ENCODE results near the gene BLMH.

The BLMH gene

DNA sequence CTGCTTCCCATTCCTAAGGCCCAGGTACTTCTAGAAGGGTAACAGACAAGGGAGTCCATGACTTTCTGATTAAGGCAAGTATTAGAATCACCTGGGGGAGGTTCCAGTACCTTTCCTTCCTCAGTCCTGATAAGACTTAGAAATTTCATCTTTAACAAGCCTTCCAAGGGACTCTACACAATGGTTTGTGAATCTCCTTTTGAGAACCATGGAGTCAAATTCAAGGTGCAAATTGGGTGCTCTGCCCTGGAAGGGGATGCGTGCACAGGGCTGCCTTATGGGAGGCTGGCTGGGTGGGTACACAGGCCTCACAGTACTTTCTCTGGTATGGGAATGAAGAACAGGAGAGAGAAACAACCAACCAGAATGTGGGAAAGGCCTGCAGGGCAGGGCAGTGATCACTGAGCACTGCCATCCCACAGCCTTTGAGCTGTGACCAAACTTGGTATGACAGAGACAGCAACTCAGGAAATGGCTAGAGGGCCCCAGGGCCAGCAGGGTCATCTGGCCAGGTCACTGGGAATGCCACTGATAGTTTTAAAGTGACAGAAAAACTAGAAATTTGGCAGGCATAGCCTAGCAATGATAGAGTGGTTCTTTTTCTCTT lies 45.8 kb upstream of the BLMH start:
- Histone ChIP-seq H3K4me1 (ENCODE audit: insufficient read depth, low read length, poor library complexity, severe bottlenecking) (peaks cover 4% of the 10 kb centered on the region), H3K79me2 (ENCODE audit: insufficient read depth, low read length) (no peaks in the 10 kb centered on the region), H3K9me2 (replicated peaks; ENCODE audit: low read depth, low read length) (no peaks in the 10 kb centered on the region), H3F3A (ENCODE audit: low read depth) (0 out of 2 replicates have a peak, but pooled peaks cover 3% of the 10 kb centered on the region), H3K27me3 (ENCODE audit: insufficient read depth, low read length, poor library complexity, severe bottlenecking) (no peaks in the 10 kb centered on the region), H3K9me3 (ENCODE audit: insufficient read depth, low read depth, low read length) (no peaks in the 10 kb centered on the region), H3K36me3 (ENCODE audit: insufficient read depth, low read length) (no peaks in the 10 kb centered on the region), H3K4me3 (ENCODE audit: low read length, poor library complexity, severe bottlenecking) (no peak overlapping the region), H4K20me1 (ENCODE audit: insufficient read depth, low read length, poor library complexity, severe bottlenecking) (no peaks in the 10 kb centered on the region), H3K4me2 (ENCODE audit: low read depth, low read length, poor library complexity, severe bottlenecking) (no peak overlapping the region), H2AFZ (ENCODE audit: low read length) (no peak overlapping the region), H3K9ac (ENCODE audit: low read depth, low read length, poor library complexity, severe bottlenecking) (no peak overlapping the region)
- TF ChIP-seq EZH2phosphoT487 (IDR thresholded peaks at IDR 0.05; ENCODE audit: borderline replicate concordance) = no peak
- TF ChIP-seq, protein P1, sequence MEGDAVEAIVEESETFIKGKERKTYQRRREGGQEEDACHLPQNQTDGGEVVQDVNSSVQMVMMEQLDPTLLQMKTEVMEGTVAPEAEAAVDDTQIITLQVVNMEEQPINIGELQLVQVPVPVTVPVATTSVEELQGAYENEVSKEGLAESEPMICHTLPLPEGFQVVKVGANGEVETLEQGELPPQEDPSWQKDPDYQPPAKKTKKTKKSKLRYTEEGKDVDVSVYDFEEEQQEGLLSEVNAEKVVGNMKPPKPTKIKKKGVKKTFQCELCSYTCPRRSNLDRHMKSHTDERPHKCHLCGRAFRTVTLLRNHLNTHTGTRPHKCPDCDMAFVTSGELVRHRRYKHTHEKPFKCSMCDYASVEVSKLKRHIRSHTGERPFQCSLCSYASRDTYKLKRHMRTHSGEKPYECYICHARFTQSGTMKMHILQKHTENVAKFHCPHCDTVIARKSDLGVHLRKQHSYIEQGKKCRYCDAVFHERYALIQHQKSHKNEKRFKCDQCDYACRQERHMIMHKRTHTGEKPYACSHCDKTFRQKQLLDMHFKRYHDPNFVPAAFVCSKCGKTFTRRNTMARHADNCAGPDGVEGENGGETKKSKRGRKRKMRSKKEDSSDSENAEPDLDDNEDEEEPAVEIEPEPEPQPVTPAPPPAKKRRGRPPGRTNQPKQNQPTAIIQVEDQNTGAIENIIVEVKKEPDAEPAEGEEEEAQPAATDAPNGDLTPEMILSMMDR (conservative IDR thresholded peaks at IDR 0.05; ENCODE audit: low read length) = no peak

DNA sequence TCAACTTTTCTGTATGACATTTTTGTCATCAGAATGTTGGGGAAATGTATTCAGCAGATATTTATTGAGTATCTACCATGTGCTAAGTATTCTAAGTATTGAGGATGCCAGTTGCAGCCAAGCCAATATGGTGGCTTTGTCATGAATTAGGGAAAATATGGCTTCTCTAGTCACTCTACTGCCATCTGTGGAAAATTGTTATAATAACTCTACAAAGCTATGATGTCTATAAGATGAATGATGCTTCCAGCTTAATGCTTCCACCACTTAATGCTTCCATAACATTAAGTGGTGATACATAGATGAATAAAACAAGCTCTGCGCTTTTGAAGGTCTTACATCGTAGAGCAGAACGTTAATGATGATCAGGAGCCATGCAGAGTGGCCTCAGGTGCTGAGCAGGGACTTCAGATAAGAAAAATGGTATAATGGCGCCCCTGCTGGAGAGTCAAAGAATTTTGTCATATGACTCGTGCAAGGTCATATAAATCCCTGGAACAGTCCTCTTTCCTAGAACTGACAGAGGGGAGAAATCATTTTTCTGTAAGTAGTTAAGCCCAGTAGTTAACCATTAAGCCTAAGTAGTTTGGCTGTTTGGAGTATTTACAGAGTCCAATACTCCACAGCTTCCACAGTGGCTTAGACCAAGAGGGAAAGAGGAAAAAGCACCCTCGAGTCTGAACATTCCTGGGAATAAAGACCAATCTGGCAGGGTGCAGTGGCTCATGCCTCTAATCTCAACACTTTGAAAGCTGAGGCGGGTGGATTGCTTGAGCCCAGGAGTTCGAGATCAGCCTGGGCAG lies 44.8 kb upstream of the BLMH start:
- TF ChIP-seq, protein P1 (conservative IDR thresholded peaks at IDR 0.05; ENCODE audit: low read length) = peak; percentile 99
- TF ChIP-seq EZH2phosphoT487 (IDR thresholded peaks at IDR 0.05; ENCODE audit: borderline replicate concordance) = no peak
- Histone ChIP-seq H2AFZ (ENCODE audit: low read length) (0 out of 2 replicates have a peak overlapping the region, but pooled peaks have one; percentile 68), H3K4me3 (ENCODE audit: low read length, poor library complexity, severe bottlenecking) (no peak overlapping the region)

DNA sequence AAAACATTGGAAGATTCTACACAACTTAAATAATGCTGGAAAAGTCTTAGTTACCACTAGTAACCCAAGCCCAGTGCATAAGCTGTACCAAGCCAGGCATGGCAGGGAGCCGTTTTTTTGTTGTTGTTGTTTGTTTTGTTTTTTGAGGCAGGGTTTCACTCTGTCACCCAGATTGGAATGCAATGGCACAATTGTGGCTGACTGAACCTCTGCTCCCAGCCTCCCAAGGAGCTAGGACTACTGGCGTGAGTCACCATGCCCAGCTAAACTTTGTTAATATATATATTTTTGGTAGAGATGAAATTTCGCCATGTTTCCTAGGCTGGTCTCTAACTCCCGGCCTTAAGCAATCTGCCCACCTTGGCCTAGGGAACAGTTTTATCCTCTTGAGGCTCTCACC lies 42.7 kb upstream of the BLMH start:
- TF ChIP-seq, protein P1 (conservative IDR thresholded peaks at IDR 0.05; ENCODE audit: low read length) = no peak
- no peak for TF ChIP-seq EZH2phosphoT487 (IDR thresholded peaks at IDR 0.05; ENCODE audit: borderline replicate concordance)
- Histone ChIP-seq H3K4me1 (ENCODE audit: insufficient read depth, low read length, poor library complexity, severe bottlenecking) (peaks cover 24% of the 10 kb centered on the region), H3K4me3 (ENCODE audit: low read length, poor library complexity, severe bottlenecking) (no peak overlapping the region), H3K4me2 (ENCODE audit: low read depth, low read length, poor library complexity, severe bottlenecking) (no peak overlapping the region), H3K9me3 (ENCODE audit: insufficient read depth, low read depth, low read length) (no peaks in the 10 kb centered on the region), H3F3A (ENCODE audit: low read depth) (peaks cover 6% of the 10 kb centered on the region; the same call in 1 of the 2 replicates), H2AFZ (ENCODE audit: low read length) (no peak overlapping the region), H3K9ac (ENCODE audit: low read depth, low read length, poor library complexity, severe bottlenecking) (no peak overlapping the region), H3K79me2 (ENCODE audit: insufficient read depth, low read length) (no peaks in the 10 kb centered on the region), H3K9me2 (replicated peaks; ENCODE audit: low read depth, low read length) (no peaks in the 10 kb centered on the region), H4K20me1 (ENCODE audit: insufficient read depth, low read length, poor library complexity, severe bottlenecking) (no peaks in the 10 kb centered on the region), H3K36me3 (ENCODE audit: insufficient read depth, low read length) (no peaks in the 10 kb centered on the region), H3K27me3 (ENCODE audit: insufficient read depth, low read length, poor library complexity, severe bottlenecking) (no peaks in the 10 kb centered on the region)

More for the DNA sequence above, 44.8 kb upstream of the BLMH start:
- Histone ChIP-seq H3K4me2 (ENCODE audit: low read depth, low read length, poor library complexity, severe bottlenecking) (no peak overlapping the region), H3K4me1 (ENCODE audit: insufficient read depth, low read length, poor library complexity, severe bottlenecking) (peaks cover 13% of the 10 kb centered on the region), H3K36me3 (ENCODE audit: insufficient read depth, low read length) (no peaks in the 10 kb centered on the region), H3K9me2 (replicated peaks; ENCODE audit: low read depth, low read length) (no peaks in the 10 kb centered on the region), H3K27me3 (ENCODE audit: insufficient read depth, low read length, poor library complexity, severe bottlenecking) (no peaks in the 10 kb centered on the region), H3F3A (ENCODE audit: low read depth) (peaks cover 6% of the 10 kb centered on the region; the same call in 1 of the 2 replicates), H4K20me1 (ENCODE audit: insufficient read depth, low read length, poor library complexity, severe bottlenecking) (no peaks in the 10 kb centered on the region), H3K9ac (ENCODE audit: low read depth, low read length, poor library complexity, severe bottlenecking) (no peak overlapping the region), H3K79me2 (ENCODE audit: insufficient read depth, low read length) (no peaks in the 10 kb centered on the region), H3K9me3 (ENCODE audit: insufficient read depth, low read depth, low read length) (no peaks in the 10 kb centered on the region)
